GM11168 (cell line): ENCODE measurements around the gene PNP.

Experiments
- in situ Hi-C: fragments of 300-500 bp; cut with MboI; formaldehyde crosslinking; loops from one replicate; pipeline ENCODE4 v1.12.0; 2022; ENCODE audit warnings: low sequenced_read_pairs; ENCODE audit not compliant: unreplicated experiment

The PNP gene

DNA sequence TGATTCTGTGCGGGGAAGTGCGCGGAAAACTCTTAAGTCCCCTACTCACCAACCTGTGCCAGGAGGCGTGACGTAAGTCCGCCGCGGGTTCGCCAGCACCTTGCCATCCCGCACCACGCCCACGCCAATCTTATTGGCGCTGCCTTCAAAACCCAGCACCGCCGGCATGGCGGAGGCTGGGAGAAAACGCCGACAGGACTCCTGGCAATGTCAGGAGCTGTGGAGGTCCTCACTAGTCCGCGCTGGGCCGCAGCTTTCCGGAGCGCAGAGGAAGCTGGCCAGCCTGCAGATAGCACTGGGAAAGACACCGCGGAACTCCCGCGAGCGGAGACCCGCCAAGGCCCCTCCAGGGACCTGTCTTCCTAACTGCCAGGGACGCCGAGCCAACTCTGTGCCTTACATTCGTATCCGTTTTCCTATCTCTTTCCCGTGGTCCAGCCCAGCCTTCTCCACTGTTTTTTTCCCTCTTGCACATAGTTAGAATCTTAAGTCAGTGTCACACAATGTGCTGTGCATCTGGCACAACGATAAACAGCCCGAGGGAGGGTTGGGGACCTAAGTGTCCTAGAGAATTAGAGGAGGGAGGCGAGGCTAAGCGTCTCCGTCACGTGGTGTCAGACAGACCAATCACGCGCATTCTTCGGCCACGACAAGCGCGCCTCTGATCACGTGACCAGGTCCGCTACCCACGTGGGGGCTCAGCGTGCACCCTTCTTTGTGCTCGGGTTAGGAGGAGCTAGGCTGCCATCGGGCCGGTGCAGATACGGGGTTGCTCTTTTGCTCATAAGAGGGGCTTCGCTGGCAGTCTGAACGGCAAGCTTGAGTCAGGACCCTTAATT lies 14.5 kb upstream of the PNP start, which contains the start of the genes APEX1 and OSGEP:
APEX1 (plus strand) TSS at position 711 of the 839 bp plus-strand sequence. CDS start 420 bp downstream, outside the sequence.
OSGEP (minus strand) TSS at position 297 of the 839 bp plus-strand sequence; CDS start at position 168, 129 bp downstream.
- in situ Hi-C loops, result no loop called here

DNA sequence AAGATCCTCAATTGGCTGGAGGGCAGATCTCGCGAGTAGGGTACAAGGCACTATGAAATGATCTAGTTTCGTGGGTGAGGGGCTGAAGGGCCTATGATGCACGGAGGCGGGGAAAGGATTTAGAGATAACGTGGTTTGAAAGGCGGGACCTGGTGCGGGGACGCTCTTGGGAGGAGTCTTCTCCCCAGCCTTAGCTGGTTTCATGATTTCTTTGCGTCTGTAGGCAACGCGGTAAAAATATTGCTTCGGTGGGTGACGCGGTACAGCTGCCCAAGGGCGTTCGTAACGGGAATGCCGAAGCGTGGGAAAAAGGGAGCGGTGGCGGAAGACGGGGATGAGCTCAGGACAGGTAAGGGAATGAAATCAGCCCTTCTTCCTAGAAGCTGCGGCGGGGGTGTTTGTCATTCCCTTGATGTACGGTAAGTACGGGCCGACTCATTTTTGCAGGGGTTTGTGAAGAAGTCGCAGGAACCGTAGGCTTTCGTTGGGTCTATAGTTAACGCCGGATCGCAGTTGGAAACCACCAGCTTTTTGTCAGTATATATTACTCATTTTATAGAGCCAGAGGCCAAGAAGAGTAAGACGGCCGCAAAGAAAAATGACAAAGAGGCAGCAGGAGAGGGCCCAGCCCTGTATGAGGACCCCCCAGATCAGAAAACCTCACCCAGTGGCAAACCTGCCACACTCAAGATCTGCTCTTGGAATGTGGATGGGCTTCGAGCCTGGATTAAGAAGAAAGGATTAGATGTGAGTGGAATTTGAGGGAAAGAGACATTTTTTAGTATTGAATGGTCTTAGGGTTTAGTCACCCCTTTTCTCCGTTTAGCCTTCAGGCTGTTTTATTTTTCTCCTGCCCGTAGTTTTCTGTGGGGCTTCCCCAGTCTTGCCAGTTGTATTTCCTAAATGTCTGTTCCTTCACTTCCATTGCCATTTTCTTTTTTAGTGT lies 13.6 kb upstream of the PNP start:
- in situ Hi-C loops, result no loop called here

DNA sequence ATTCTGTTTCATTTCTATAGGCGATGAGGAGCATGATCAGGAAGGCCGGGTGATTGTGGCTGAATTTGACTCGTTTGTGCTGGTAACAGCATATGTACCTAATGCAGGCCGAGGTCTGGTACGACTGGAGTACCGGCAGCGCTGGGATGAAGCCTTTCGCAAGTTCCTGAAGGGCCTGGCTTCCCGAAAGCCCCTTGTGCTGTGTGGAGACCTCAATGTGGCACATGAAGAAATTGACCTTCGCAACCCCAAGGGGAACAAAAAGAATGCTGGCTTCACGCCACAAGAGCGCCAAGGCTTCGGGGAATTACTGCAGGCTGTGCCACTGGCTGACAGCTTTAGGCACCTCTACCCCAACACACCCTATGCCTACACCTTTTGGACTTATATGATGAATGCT lies 12.2 kb upstream of the PNP start:
- in situ Hi-C loops, result no loop called here

DNA sequence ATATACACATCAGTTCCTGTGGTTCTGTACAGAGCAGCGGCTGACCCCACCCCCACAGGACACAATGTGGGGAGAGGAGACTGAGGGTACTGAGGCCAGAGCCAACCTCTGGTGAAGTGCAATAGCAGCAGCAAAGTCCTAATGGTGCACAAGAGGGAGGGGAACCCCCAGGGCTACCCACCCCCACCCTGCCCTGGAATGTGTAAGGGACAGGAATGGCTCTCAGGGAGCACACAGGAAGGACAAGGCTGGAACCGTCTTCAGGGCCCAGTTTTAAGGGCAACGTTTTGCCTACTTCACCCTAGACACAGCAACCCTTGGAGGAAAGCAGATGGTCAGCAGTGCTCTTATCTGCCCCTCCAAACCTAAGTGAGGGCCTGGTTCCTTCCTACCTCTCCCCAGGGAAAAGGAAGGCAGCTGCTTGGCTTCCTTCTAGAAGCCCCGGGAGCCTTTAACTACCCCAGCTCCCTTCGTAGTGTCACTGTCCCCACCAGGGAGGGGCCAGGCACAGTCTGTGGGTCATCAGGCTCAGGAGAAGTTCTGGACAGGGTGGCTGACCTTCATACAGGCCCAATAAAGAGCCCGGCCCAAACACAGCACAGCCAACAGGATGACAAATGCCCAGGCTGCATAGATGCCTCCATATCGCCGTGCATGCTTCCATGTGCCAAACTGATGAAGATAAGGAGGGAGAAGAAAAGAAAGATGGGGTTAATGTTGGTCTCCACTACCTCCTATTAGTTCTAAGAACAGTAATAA lies 11.0 kb upstream of the PNP start:
- in situ Hi-C loops, result no loop called here

DNA sequence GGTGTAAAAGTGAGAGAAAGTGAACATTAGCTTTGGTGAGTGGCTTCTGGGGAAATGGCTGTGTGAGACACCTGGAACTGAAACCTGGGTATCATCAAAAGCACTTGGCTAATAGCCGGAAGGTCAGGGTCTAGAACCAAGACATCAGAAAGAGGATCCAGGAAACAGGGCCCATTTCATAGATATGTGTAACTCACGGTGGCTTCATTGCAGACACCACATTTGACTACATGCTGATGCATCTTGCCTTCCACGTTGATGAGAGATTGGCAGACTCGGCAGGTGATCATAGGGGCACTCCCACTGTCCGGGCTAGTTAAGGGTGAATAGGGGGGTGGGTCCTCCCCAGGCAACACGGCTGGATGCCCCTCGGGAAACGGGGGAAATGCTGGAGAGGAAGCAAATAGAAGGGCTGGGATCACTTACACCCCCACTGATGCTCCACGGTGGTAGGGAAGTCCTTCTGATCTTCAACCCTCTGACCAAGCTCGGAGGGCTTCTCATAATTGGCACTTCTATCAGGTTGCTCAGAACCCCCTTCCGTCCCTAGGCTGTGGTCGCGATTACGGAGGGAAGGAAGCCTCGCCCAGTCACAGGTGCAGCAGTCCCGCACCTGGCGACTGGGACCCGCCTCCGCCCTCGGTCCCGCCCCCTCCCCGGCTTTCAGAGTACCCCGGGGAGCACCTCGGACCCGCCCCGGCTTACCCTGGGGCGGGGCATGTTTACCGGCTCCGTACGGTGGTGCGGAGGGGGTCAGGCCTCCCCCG lies 8.6 kb upstream of the PNP start:
- in situ Hi-C loops, result no loop called here

DNA sequence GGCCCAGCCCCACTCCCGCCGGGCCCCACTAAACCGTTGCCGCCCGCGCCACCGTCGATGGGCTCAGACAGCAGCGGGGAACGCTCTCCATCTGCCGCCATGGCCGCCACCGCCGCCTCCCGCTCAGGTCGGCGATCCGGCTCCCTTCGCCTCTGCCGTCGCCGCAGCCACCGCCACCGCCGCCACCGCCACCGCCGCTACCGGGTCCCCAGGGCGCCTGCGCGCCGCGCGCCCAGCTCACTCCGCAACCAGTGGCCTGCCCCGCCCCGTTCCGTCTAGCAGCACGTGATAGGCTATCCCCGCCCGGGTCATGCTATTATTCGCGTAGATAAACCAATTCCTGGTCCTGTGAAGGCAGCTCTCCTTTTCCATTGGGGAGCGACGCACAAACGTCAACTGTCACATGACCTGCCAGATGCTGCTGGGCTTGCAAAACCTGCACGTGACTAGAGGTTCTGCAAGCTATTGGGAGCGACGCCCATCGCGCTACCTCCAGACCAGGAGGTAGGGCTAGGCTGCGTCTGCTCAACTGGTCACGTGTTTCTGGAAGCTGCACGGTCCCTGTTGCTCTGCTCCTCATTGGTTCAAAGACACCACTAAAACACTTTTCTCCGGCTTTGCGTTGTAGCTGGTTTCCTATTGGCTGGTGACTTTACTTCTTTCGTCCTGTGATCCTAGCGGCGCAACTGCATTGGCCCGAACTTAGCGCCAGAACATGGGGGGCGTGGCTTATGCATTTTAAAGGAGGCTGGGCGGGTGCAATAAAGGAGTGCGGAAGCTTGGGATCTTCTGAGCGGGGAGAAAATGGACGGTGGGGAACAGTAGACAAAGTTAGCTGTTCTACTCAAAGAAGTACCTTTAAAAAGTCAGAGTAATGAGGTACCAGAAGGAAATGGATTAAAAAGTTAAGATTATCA lies 7.7 kb upstream of the PNP start, which contains the start of gene PIP4P1:
PIP4P1 (minus strand) TSS at position 210 of the 917 bp plus-strand sequence; CDS start at position 101, 109 bp downstream.
- in situ Hi-C loops, result no loop called here

DNA sequence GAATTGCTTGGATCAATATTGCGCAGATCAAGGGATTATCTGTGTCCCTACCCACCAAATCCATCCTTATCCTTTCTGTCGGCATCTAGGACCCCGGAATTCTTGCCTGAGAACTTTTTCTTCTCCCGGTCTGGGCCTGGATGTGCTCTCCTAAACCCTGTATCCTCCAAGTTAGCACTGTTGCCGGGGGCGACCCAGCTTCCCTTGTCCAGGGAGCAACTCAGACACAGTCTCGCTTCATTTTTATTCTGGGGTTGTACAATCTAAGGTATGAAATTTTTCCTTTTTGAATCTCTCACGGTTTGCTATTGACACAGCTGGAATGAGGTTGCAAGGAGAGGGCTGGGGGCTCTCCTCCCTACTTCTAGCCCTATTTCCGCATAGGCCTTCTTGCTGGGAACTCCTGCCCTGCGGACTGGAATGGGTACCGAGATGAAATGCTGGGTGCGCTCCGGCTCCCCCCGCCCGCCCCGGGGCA lies 403 bp upstream of the PNP start:
- in situ Hi-C loops, result no loop called here

DNA sequence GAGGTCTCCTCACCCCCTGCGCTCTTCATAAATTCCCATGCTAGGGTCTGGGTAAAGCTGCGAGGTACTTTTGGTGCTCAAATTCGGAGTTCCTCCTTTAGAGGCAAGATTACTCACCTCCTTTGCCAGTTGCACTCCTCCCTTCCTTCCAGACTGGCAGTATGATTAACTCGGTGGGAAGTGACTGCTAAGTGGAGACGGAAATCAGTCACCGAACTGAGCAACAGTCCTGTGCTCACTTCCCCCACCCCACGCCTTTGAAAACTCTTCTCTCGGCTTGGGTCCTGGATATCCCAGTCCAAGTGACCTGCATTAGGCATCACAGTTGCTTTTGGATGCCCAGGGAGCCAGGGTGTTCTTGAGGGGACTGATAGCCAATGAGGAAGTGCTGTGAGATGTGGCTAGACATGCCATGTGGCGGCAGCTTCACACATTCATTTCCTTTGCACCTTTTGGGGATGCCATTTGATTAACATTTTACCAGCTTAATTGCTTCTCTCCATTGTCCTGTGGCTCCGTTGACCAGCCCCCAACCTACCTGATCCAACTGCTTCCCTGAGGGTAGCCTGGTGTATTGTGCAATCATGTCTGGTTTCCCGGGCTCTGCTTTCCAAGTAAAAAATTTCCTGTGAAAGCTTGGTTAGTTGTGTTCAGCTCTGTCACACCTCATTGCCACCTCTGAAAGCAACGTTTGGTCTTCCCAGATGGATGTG lies 840 bp downstream of the PNP start:
- in situ Hi-C loops, result no loop called here

DNA sequence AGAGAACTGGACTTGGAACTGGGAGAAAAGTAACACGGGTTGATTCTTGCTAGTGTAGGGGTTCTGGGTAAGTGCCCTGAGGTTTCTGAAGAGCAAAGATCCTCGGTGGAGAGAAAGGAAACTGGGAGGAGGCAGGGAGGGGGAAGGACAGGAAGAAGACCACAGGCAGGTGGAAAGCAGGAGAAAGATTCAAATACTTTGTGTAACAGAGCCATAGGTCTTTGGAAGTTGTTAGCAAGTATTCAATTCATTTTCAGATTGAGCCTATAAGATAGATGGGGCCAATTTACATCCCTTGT lies 1.3 kb downstream of the PNP start:
- in situ Hi-C loops, result no loop called here

DNA sequence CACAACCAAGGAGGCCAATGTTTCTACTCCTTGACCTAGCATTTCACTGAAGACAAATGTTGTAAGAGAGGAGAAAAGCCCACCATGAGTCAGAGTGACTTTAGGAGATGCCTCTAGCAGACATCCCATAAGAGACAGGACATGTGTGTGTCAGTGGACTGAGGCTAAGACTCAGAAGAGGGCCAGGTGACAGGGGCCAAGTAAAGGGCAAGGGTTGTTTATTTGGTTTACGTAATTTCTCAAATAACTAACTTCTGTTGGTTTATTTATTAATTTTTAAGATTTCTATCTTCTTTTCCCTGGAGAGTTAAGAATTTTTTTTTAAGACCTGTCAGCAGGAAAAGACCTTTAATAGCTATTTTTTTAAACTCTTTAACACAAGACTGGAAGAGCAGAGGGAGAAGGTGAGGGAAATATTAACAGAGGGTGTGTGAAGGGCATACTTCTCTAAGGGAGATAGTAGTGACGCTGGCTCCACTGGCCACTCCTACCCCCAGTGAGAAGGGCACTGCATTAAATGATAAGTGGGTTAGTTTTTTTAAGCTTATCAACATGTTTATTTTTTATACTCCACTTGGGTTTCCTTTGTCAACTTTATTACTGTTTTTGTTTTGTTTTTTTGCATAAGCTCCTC lies 3.4 kb downstream of the PNP start:
- in situ Hi-C loops, result no loop called here

DNA sequence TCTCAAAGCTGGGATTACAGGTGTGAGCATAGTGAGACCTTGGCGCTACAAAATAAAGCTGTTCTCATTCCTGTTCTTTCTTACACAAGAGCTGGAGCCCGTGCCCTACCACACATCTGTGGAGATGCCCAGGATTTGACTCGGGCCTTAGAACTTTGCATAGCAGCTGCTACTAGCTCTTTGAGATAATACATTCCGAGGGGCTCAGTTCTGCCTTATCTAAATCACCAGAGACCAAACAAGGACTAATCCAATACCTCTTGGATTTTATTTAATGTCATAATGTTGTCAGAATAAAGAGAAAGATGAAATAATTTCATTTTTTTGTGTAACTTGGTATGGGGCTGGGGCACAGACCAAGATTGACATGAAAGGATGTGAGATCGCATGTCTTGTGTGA lies 7.6 kb downstream of the PNP start:
- in situ Hi-C loops, result no loop called here

DNA sequence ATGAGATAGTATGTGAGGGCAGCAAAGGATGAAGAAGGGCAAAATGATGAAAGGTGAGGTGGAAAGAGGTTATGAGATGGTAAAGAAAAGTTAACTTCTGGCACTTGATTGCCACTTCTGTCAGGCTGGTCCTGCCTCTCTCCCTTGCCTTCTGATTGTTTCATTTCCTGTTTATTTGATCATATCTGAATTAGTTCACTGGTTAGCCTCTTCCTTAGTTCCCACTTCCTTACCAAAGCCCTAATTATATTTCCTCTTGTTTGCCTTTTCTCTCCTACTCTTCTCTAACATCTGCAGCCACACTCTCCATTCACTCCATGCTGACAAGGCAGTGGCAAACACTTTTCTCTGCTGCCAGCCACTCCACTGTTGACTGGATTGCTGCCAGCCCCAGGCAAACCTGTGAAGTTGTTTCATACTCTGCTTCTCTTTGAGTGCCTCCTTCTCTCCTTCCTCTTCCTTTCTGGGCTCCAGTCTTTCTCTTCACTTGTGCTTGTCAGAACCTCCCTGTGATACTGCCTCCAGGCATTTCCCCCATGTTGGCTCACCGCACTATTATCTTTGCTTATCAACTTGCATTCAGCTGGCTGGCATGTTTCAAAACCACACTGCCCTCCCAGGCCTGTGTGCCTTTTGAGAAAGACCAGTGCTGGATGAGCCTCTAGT lies 8.1 kb downstream of the PNP start:
- in situ Hi-C loops, result no loop called here

DNA sequence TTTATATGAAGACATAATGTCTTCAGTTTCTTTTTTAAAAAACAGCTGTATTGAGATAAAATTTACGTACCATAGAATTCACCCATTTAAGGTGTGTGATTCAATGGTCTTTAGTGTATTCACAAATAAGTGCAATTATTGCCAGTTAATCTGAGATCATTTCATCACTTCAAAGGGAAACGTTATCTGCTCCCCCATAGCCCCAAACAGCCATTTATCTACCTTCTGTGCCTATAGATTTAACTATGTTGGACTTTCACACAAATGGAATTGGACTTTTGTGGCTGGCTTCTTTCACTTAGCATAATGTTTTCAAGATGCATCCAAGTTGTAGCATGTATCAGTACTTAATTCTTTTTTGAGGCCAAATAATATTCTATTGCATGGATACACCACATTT lies 9.7 kb downstream of the PNP start:
- in situ Hi-C loops, result no loop called here

DNA sequence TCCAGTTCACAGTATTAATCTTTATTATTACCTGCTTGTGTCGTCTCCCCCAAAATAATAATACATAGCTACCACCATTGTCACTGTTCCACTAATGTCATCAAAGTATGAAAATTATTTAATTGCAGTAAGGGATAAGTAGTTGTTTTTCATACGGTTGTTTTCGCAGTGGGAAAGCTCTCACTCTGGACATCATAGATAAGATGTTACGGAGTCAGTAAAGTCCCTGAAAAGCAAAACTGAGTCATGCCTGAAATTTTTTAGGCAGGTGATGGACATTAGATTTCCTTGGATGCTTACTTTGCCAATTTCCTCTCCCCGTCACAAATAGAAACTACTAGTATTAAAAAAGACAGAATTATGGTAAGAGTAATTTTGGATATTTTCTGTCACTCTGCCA lies 13.2 kb downstream of the PNP start:
- in situ Hi-C loops, result loop anchor here (5.0 kb wide), 1 partner anchor 110 kb away; the partner anchor contains the start of gene RNASE12

DNA sequence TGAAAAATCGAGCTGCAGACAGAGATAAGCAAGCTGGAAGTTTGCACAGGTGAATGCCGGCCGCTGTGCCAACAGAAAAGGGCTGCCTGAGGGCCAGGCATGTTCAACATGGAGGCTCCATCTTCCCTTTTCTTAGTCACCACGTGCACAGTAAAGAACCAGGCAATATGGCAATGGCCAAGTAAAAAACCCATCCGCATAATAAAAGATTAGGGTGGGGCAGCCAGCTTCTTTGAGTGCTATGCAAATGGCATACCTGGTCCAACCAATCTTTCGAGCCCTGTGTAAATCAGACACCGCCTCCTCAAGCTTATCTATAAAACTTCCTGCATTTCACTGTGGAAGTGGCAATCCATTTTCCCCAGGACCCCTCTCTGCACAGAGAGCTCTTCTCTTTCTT lies 16.7 kb downstream of the PNP start:
- in situ Hi-C loops, result no loop called here

DNA sequence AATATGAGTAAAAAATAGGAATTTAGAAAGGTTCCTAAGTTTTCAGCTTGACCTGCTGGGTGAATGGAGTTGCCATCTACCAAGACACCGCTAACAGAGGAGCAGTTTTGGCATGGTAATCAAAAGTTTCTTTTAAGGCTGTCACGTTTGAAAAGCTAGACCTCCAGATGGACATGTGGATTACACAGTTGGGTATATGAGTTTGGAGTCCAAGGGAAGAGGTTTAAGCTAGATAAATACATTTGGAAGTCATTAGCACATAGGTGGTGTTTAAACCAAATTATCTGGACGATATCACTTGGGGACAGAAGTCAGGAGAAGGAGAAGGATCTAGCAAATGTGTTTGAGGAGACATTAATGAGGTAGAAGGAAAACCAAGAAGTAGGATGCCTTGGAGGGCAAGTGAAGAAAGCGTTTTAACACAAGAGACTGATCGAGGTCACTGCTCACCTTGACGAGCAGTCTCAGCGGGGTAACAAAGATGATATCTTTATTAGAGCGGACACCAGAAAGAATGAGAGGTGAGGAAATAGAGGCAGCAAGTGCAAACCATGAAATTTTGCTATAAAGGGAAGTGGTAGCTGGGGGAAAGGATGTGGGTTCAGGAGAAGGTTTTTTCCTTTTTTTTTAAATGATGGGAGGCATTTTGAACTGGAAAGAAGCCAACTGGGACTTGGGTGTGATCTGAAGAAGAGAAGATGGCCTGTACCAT lies 17.6 kb downstream of the PNP start:
- in situ Hi-C loops, result no loop called here
